A549 (cell line): ENCODE data around the gene NELFB. TPM values are rescaled to one million over a fixed set of nuclear protein-coding genes. Genes with fewer than 3 reads are reported as not detected.

Source experiments
- ATAC-seq, 2 experiments: fragments of 200-7000 bp in 1 of 2; fragments of >200 bp in 1 of 2; cut with Nextera tagmentation in 1 of 2; cut with Tn5 transposase in 1 of 2; 3 replicates each; pipeline versions ENCODE4 v1.8.0 to v1.9.1; 2018 to 2020; ENCODE audit warnings: mild to moderate bottlenecking in 1 of 2, moderate library complexity in 1 of 2
- CTCF ChIA-PET: fragments of 300-600 bp; sonication (Branson Sonifier 250); formaldehyde crosslinking; extraction: SDS; loops from one replicate; lab custom pipeline; 2021; ENCODE audit warnings: antibody characterized with exemption, inconsistent platforms; lab: Yijun Ruan, JAX
- POLR2A ChIA-PET: fragments of 350-600 bp; formaldehyde crosslinking; extraction: SDS; loops from one replicate; lab custom pipeline; 2021; ENCODE audit warnings: antibody characterized with exemption, inconsistent platforms; lab: Yijun Ruan, JAX
- DNase-seq, 2 experiments: peaks; one replicate each; pipeline versions ENCODE4 v3.0.0 to v3.0.0-alpha.2; 2011 to 2016; ENCODE audit warnings: low read depth in 1 of 2, low spot score in 1 of 2
- FAIRE-seq: peaks from 2 replicates; lab custom pipeline; 2011; peaks lifted over from hg19 to GRCh38; lab: Jason Lieb, UNC
- H3K27ac ChIP-seq, 2 experiments: fragments of >200 bp; sonication (Bioruptor Twin); formaldehyde crosslinking; 3 replicates each; pipeline ENCODE4 v1.5.1; 2016 to 2017
- H3K4me1 ChIP-seq: fragments of >200 bp; sonication (Bioruptor Twin); formaldehyde crosslinking; 3 replicates; pipeline ENCODE4 v1.6.1; 2016
- H3K4me2 ChIP-seq: fragments of >200 bp; sonication (Bioruptor Twin); formaldehyde crosslinking; 3 replicates; pipeline ENCODE4 v1.6.1; 2016
- H3K4me3 ChIP-seq: fragments of >200 bp; sonication (Bioruptor Twin); formaldehyde crosslinking; 3 replicates; pipeline ENCODE4 v1.5.1; 2016
- H3K9me3 ChIP-seq: fragments of >200 bp; sonication (Bioruptor Twin); formaldehyde crosslinking; 3 replicates; pipeline ENCODE4 v1.6.1; 2016
- BHLHE40 ChIP-seq: IDR thresholded peaks from 2 replicates; pipeline ENCODE4 v1.6.1; 2012; ENCODE audit warnings: low read depth, low read length, inconsistent platforms
- CBX2 ChIP-seq: fragments of 200-600 bp; sonication (generic); IDR thresholded peaks from 2 replicates; pipeline ENCODE4 v1.6.1; 2016; ENCODE audit warnings: low read depth, mild to moderate bottlenecking, borderline replicate concordance
- CEBPB ChIP-seq, 2 experiments: fragments of >200 bp in 1 of 2; sonication (Bioruptor Twin) in 1 of 2; formaldehyde crosslinking in 1 of 2; IDR thresholded peaks; 2 replicates each; pipeline ENCODE4 v1.6.1; 2012 to 2016
- EHF ChIP-seq: fragments of 250-450 bp; sonication (Bioruptor Pico); IDR thresholded peaks from 2 replicates; pipeline ENCODE4 v1.5.0; 2020; ENCODE audit warnings: mild to moderate bottlenecking
- ESRRA ChIP-seq: fragments of 150-350 bp; IDR thresholded peaks from 2 replicates; pipeline ENCODE4 v1.6.1; 2014; ENCODE audit warnings: mild to moderate bottlenecking, low read length, borderline replicate concordance
- FOXS1 ChIP-seq: fragments of 250-450 bp; sonication (Bioruptor Pico); IDR thresholded peaks from 2 replicates; pipeline ENCODE4 v1.5.0; 2020; ENCODE audit warnings: mild to moderate bottlenecking, moderate library complexity
- HEYL ChIP-seq: fragments of 250-450 bp; sonication (Bioruptor Pico); IDR thresholded peaks from 2 replicates; pipeline ENCODE4 v1.8.0; 2021; ENCODE audit warnings: mild to moderate bottlenecking, moderate library complexity
- HOXB13 ChIP-seq: fragments of 250-450 bp; sonication (Bioruptor Pico); IDR thresholded peaks from 2 replicates; pipeline ENCODE4 v1.5.0; 2020; ENCODE audit warnings: low read depth, mild to moderate bottlenecking, moderate library complexity
- JUN ChIP-seq, 2 experiments: fragments of >200 bp; sonication (Bioruptor Twin); formaldehyde crosslinking; IDR thresholded peaks; 2 replicates in 1 of 2; 3 replicates in 1 of 2; pipeline ENCODE4 v1.6.1; 2016 to 2017
- JUNB ChIP-seq: fragments of >200 bp; sonication (Bioruptor Twin); formaldehyde crosslinking; IDR thresholded peaks from 2 replicates; pipeline ENCODE4 v1.6.1; 2016
- KDM5A ChIP-seq: fragments of 200-600 bp; sonication (generic); IDR thresholded peaks from 2 replicates; pipeline ENCODE4 v1.6.1; 2016; ENCODE audit warnings: antibody characterized with exemption, mild to moderate bottlenecking
- MAFK ChIP-seq: fragments of 450-650 bp; IDR thresholded peaks from 2 replicates; pipeline ENCODE4 v1.6.1; 2014; ENCODE audit not compliant: partially characterized antibody
- NPAS2 ChIP-seq: fragments of 250-450 bp; sonication (Bioruptor Pico); IDR thresholded peaks from 2 replicates; pipeline ENCODE4 v1.8.0; 2022; ENCODE audit warnings: mild to moderate bottlenecking, moderate library complexity, borderline replicate concordance
- PHF8 ChIP-seq: fragments of 200-600 bp; sonication (generic); IDR thresholded peaks from 2 replicates; pipeline ENCODE4 v1.6.1; 2016; ENCODE audit warnings: low read depth, mild to moderate bottlenecking, antibody characterized with exemption, moderate library complexity, borderline replicate concordance
- RARB ChIP-seq: fragments of 250-450 bp; sonication (Bioruptor Pico); IDR thresholded peaks from 2 replicates; pipeline ENCODE4 v1.8.0; 2021; ENCODE audit warnings: mild to moderate bottlenecking, moderate library complexity
- RFX5 ChIP-seq: fragments of 450-650 bp; IDR thresholded peaks from 2 replicates; pipeline ENCODE4 v1.7.1; 2014; ENCODE audit warnings: antibody characterized with exemption, mild to moderate bottlenecking, moderate library complexity
- SMC3 ChIP-seq: fragments of >200 bp; sonication (Bioruptor Twin); formaldehyde crosslinking; IDR thresholded peaks from 3 replicates; pipeline ENCODE4 v1.6.1; 2018; ENCODE audit warnings: inconsistent platforms
- SREBF2 ChIP-seq: fragments of 450-650 bp; IDR thresholded peaks from 2 replicates; pipeline ENCODE4 v1.6.1; 2014; ENCODE audit warnings: mild to moderate bottlenecking, moderate library complexity
- ZFP36 ChIP-seq: fragments of 450-650 bp; IDR thresholded peaks from 2 replicates; pipeline ENCODE4 v1.6.1; 2014; ENCODE audit warnings: borderline replicate concordance; ENCODE audit not compliant: partially characterized antibody
- WGBS: methylation state at CpG from one replicate; pipeline ENCODE4 v1.1.6; 2017; ENCODE audit errors: missing lambda C conversion rate; 5-methylcytosine and 5-hydroxymethylcytosine counted together
- polyA plus RNA-seq, 4 experiments: library from polyadenylated mRNA; depleted of rRNA in 3 of 4; stranded (reverse); fragments of >200 nt; fragmentation: RNase III in 1 of 4; extraction: RNeasy Plus Mini Kit Qiagen cat#74134 plus additional on column Dnase treatment in 1 of 4; gene quantifications; 2 replicates in 3 of 4; 3 replicates in 1 of 4; pipeline ENCODE4 v1.2.3, GENCODE V29; 2011 to 2017
- TF ChIP-seq, protein P1 (sequence below): IDR thresholded peaks from 2 replicates; pipeline ENCODE4 v1.6.1; 2012
- TF ChIP-seq, protein P2 (sequence below): fragments of 250-450 bp; sonication (Bioruptor Pico); IDR thresholded peaks from 2 replicates; pipeline ENCODE4 v1.5.0; 2020; ENCODE audit warnings: low read depth, mild to moderate bottlenecking, moderate library complexity
- TF ChIP-seq, protein P3 (sequence below): fragments of >200 bp; sonication (Bioruptor Twin); formaldehyde crosslinking; IDR thresholded peaks from 3 replicates; pipeline ENCODE4 v1.6.1; 2016
- TF ChIP-seq, protein P4 (sequence below): fragments of >200 bp; sonication (Bioruptor Twin); formaldehyde crosslinking; IDR thresholded peaks from 2 replicates; pipeline ENCODE4 v1.6.1; 2016
- TF ChIP-seq, protein P5 (sequence below): fragments of 450-650 bp; IDR thresholded peaks from 2 replicates; pipeline ENCODE4 v1.6.1; 2014; ENCODE audit warnings: antibody characterized with exemption
- TF ChIP-seq, protein P6 (sequence below): fragments of 150-350 bp; IDR thresholded peaks from 2 replicates; pipeline ENCODE4 v1.6.1; 2014; ENCODE audit warnings: low read depth, mild to moderate bottlenecking, low read length

NELFB gene
- polyA plus RNA-seq, 2 of the 4 experiments (the other 2 are of a cell fraction) = 31.8 to 45.3 TPM

DNA sequence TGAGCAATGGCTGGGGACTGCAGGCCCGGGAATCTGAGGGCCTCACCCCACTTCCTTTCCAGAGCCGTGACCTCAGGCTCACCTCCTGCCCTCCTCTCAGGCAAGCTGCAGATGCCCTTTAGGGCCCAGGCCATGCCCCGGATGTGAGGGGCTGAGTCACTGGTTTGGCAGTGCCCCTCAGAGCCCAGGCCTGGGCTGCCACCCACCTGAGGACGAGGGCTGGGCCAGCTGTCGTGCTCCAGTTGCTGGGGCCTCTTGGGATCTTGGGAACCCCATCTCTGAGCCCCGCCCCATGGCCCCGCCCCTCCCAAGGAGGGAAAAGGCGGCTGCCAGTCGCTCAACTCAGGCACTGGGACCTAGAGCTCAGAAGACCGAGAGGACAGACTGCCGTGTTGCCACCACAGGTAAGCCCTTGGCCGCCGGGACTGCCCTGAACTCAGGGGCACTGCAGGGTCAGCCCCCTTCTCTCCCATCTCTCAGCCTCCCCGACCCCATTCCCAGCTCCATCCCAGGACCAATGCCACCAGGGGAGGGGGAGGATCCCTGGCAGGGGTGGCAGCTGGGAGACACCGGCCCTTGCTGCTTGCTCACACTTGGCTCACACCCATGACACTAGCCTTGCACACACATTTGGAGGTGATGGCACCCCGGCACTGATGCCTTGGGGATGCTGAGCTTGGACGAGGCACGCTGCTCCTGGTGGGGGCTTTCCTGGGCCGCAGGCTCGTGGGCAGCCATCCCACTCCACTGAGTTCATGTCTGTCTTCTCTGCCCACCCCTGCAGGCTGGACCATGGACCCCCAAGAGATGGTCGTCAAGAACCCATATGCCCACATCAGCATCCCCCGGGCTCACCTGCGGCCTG, 30.1 kb upstream of the NELFB start, which contains the start of gene CYSRT1:
Gene CYSRT1, plus strand, starts transcription at position 345 of the 865 bp plus-strand sequence. Its CDS starts 448 bp downstream, at position 793.
- ATAC-seq = no peak
- ChIA-PET POLR2A (interaction anchor here (0.5 to 3.5 kb wide), 4 partner anchors 15 to 74 kb away, joined by 3 to 27 read pairs (median 24); partner anchors contain the start of genes ANAPC2, SSNA1, TPRN and TUBB4B), CTCF (interaction anchor here (0.7 to 10.1 kb wide), 15 partner anchors 10 to 196 kb away, joined by 3 to 113 read pairs (median 5); partner anchors contain the start of genes ANAPC2, SSNA1, TPRN and TUBB4B)
- Histone ChIP-seq H3K4me1 (peaks cover 61% of the 10 kb centered on the region), H3K27ac (peak within 1 kb of the TSS; percentile 89 to 93), H3K9me3 (no peaks in the 10 kb centered on the region), H3K4me2 (peak within 1 kb of the TSS; percentile 98), H3K4me3 (peak within 1 kb of the TSS; percentile 72)
- no peak for DNase-seq
- no peak for FAIRE-seq
- 69% methylated on average over 9 of the region's 23 CpGs for WGBS
- TF ChIP-seq, protein P1, sequence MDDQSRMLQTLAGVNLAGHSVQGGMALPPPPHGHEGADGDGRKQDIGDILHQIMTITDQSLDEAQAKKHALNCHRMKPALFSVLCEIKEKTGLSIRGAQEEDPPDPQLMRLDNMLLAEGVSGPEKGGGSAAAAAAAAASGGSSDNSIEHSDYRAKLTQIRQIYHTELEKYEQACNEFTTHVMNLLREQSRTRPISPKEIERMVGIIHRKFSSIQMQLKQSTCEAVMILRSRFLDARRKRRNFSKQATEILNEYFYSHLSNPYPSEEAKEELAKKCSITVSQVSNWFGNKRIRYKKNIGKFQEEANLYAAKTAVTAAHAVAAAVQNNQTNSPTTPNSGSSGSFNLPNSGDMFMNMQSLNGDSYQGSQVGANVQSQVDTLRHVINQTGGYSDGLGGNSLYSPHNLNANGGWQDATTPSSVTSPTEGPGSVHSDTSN = no peak
- TF ChIP-seq, protein P2, sequence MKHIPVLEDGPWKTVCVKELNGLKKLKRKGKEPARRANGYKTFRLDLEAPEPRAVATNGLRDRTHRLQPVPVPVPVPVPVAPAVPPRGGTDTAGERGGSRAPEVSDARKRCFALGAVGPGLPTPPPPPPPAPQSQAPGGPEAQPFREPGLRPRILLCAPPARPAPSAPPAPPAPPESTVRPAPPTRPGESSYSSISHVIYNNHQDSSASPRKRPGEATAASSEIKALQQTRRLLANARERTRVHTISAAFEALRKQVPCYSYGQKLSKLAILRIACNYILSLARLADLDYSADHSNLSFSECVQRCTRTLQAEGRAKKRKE (CRISPR knock-in tag) = no peak
- TF ChIP-seq, protein P3, sequence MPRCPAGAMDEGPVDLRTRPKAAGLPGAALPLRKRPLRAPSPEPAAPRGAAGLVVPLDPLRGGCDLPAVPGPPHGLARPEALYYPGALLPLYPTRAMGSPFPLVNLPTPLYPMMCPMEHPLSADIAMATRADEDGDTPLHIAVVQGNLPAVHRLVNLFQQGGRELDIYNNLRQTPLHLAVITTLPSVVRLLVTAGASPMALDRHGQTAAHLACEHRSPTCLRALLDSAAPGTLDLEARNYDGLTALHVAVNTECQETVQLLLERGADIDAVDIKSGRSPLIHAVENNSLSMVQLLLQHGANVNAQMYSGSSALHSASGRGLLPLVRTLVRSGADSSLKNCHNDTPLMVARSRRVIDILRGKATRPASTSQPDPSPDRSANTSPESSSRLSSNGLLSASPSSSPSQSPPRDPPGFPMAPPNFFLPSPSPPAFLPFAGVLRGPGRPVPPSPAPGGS = no peak
- TF ChIP-seq, protein P4, sequence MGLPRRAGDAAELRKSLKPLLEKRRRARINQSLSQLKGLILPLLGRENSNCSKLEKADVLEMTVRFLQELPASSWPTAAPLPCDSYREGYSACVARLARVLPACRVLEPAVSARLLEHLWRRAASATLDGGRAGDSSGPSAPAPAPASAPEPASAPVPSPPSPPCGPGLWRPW = no peak
- TF ChIP-seq ZFP36 (no peak), CBX2 (no peak), EHF (CRISPR knock-in tag) (no peak), SMC3 (no peak), RFX5 (no peak), MAFK (no peak)

DNA sequence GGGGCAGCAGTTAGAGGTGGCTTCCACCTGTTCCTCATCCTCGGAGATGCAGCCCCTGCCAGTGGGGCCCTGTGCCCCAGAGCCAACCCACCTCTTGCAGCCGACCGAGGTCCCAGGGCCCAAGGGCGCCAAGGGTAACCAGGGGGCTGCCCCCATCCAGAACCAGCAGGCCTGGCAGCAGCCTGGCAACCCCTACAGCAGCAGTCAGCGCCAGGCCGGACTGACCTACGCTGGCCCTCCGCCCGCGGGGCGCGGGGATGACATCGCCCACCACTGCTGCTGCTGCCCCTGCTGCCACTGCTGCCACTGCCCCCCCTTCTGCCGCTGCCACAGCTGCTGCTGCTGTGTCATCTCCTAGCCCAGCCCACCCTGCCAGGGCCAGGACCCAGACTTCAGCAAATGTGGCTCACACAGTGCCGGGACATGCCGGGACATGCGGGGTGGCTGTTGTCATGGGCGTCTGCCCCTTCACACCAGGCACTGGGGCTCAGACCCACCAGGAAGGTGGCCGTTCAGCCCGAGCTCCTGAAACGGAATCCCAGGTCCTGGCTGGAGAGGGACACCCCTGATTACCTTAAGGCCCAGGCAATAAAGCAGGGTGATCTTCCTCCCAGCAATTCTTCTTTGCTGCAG, 29.3 kb upstream of the NELFB start:
- Histone ChIP-seq H3K4me2 (no peak overlapping the region), H3K4me3 (no peak overlapping the region), H3K27ac (peak overlapping the region; percentile 63 to 89; a peak in 5 of 6 replicates), H3K4me1 (peaks cover 69% of the 10 kb centered on the region), H3K9me3 (no peaks in the 10 kb centered on the region)
- ChIA-PET CTCF (interaction anchor here (1.0 to 10.1 kb wide), 24 partner anchors 9 to 299 kb away, joined by 3 to 113 read pairs (median 8); partner anchors contain the start of genes ANAPC2, LRRC26, MAN1B1 and NDOR1), POLR2A (interaction anchor here (0.6 to 3.5 kb wide), 4 partner anchors 15 to 65 kb away, joined by 3 to 27 read pairs (median 18); partner anchors contain the start of genes ANAPC2, SSNA1, TPRN and TUBB4B)
- FAIRE-seq (no peak), DNase-seq (no peak), ATAC-seq (no peak)
- 100% methylated on average over 6 of the region's 21 CpGs for WGBS
- TF ChIP-seq NPAS2 (no peak), HEYL (CRISPR knock-in tag) (no peak), SREBF2 (no peak), CEBPB (IDR thresholded peaks at IDR 0.05) (no peak), HOXB13 (CRISPR knock-in tag) (no peak), FOXS1 (no peak), RARB (CRISPR knock-in tag) (no peak), KDM5A (no peak), BHLHE40 (no peak), PHF8 (no peak), JUN (IDR thresholded peaks at IDR 0.05) (no peak), ESRRA (no peak), JUNB (no peak), SMC3 (no peak)
- TF ChIP-seq, protein P5, sequence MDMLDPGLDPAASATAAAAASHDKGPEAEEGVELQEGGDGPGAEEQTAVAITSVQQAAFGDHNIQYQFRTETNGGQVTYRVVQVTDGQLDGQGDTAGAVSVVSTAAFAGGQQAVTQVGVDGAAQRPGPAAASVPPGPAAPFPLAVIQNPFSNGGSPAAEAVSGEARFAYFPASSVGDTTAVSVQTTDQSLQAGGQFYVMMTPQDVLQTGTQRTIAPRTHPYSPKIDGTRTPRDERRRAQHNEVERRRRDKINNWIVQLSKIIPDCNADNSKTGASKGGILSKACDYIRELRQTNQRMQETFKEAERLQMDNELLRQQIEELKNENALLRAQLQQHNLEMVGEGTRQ = no peak
- TF ChIP-seq, protein P6, sequence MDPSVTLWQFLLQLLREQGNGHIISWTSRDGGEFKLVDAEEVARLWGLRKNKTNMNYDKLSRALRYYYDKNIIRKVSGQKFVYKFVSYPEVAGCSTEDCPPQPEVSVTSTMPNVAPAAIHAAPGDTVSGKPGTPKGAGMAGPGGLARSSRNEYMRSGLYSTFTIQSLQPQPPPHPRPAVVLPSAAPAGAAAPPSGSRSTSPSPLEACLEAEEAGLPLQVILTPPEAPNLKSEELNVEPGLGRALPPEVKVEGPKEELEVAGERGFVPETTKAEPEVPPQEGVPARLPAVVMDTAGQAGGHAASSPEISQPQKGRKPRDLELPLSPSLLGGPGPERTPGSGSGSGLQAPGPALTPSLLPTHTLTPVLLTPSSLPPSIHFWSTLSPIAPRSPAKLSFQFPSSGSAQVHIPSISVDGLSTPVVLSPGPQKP = no peak
